NCI-H524 (cell line): Measurements from ENCODE around the gene SINHCAF.
"Not testable (repeated sequence)": the region's sequence is repeated elsewhere in the genome, so short reads cannot be mapped to it uniquely, and the experiment has no call there.

Source experiments
- DNase-seq, 2 experiments: peaks; one replicate each; lab custom pipeline; 2025; lab: John Stamatoyannopoulos, UW

The SINHCAF gene

GRCh38 chr12:31308116-31308515 is 17.8 kb downstream of the SINHCAF start:
- DNase-seq: no peak

GRCh38 chr12:31306866-31307265 is 19.1 kb downstream of the SINHCAF start:
- DNase-seq: no peak

GRCh38 chr12:31303466-31303865 is 22.5 kb downstream of the SINHCAF start:
- DNase-seq: no peak

- DNase-seq: peak; percentile 11 to 70
These were observed 24.6 kb downstream of the SINHCAF start for GRCh38 chr12:31301311-31301710.

- no peak for DNase-seq
These were observed 25.2 kb downstream of the SINHCAF start for GRCh38 chr12:31300783-31301182.

- DNase-seq: no peak
These were observed 25.6 kb downstream of the SINHCAF start for GRCh38 chr12:31300341-31300740.

- DNase-seq: no peak
These were observed 27.0 kb downstream of the SINHCAF start for GRCh38 chr12:31298922-31299321.

GRCh38 chr12:31298515-31298910 is 27.4 kb downstream of the SINHCAF start:
- DNase-seq: no peak

- DNase-seq: no peak
These were observed 28.1 kb downstream of the SINHCAF start for GRCh38 chr12:31297572-31298514.

- DNase-seq: no peak
These were observed 36.5 kb downstream of the SINHCAF start for GRCh38 chr12:31289441-31289840.

GRCh38 chr12:31288381-31288780 is 37.6 kb downstream of the SINHCAF start:
- no peak for DNase-seq

GRCh38 chr12:31280183-31280582 is 45.8 kb downstream of the SINHCAF start:
- DNase-seq: no peak

GRCh38 chr12:31279390-31279924 is 46.5 kb downstream of the SINHCAF start:
- no peak for DNase-seq

- DNase-seq: no peak
These were observed 47.1 kb downstream of the SINHCAF start for GRCh38 chr12:31278832-31279231.

- no peak for DNase-seq
These were observed 47.5 kb downstream of the SINHCAF start for GRCh38 chr12:31278424-31278823.

- DNase-seq: no peak
These were observed 48.9 kb downstream of the SINHCAF start for GRCh38 chr12:31277081-31277480.

- no peak for DNase-seq
These were observed 50.5 kb downstream of the SINHCAF start for GRCh38 chr12:31275491-31275890.

GRCh38 chr12:31274520-31275300 is 51.2 kb downstream of the SINHCAF start:
- DNase-seq: no peak

GRCh38 chr12:31273794-31274193 is 52.2 kb downstream of the SINHCAF start:
- not testable (repeated sequence) for DNase-seq

- DNase-seq: no peak
These were observed 53.2 kb downstream of the SINHCAF start for GRCh38 chr12:31272607-31273225.

GRCh38 chr12:31267966-31268365 is 58.0 kb downstream of the SINHCAF start:
- no peak for DNase-seq

- DNase-seq: no peak
These were observed 60.2 kb downstream of the SINHCAF start for GRCh38 chr12:31265722-31266121.
